ENCODE measurements around the gene KLHL3. TPM values are rescaled to one million over a fixed set of nuclear protein-coding genes. Genes with fewer than 3 reads are reported as not detected.

Gene KLHL3
- total and polyA plus RNA-seq, 9 of the 15 experiments (the other 6 are each of a cell fraction or from before 2014, with no cell fraction given) = under 0.01 to 1.5 (median 0.22) TPM

DNA sequence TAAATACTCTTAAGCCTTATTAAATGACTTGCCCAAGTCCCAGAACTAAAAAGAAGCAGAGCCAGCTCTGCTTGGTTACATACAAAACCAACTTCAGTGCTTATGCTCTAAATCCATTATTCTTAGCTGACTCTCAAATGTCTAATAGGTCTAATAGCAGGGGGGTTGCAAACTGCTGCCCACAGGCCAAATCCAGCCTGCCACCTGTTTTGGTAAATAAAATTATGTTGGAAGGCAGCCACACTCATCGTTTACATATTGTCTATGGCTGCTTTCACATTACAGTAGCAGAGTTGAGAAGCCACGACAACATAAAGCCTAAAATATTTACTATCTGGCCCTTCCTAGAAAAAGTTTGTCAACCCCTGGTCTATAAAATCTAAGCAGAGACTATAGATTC, 69.0 kb downstream of the KLHL3 start:
- ChIA-PET CTCF (ENCODE audit: low intra/inter-chr PET ratio) (no interaction called here), POLR2A (interaction anchor here (1.0 kb wide), 1 partner anchor 17 kb away, joined by 3 read pairs; no protein-coding TSS in a partner anchor)
- H3K4me3 ChIP-seq = no peak overlapping the region
- TF ChIP-seq, protein P1, sequence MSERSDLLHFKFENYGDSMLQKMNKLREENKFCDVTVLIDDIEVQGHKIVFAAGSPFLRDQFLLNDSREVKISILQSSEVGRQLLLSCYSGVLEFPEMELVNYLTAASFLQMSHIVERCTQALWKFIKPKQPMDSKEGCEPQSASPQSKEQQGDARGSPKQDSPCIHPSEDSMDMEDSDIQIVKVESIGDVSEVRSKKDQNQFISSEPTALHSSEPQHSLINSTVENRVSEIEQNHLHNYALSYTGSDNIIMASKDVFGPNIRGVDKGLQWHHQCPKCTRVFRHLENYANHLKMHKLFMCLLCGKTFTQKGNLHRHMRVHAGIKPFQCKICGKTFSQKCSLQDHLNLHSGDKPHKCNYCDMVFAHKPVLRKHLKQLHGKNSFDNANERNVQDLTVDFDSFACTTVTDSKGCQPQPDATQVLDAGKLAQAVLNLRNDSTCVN (CRISPR knock-in tag; IDR thresholded peaks at IDR 0.05) = no peak
- no peak for TF ChIP-seq ZBED1 (IDR thresholded peaks at IDR 0.05)
- TF ChIP-seq ESRRB (CRISPR knock-in tag; IDR thresholded peaks at IDR 0.05; ENCODE audit: borderline replicate concordance) = no peak
- TF ChIP-seq RB1 (IDR thresholded peaks at IDR 0.05; ENCODE audit: low read depth) = no peak
- TF ChIP-seq, protein P2, sequence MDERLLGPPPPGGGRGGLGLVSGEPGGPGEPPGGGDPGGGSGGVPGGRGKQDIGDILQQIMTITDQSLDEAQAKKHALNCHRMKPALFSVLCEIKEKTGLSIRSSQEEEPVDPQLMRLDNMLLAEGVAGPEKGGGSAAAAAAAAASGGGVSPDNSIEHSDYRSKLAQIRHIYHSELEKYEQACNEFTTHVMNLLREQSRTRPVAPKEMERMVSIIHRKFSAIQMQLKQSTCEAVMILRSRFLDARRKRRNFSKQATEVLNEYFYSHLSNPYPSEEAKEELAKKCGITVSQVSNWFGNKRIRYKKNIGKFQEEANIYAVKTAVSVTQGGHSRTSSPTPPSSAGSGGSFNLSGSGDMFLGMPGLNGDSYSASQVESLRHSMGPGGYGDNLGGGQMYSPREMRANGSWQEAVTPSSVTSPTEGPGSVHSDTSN (CRISPR knock-in tag; IDR thresholded peaks at IDR 0.05; ENCODE audit: low read depth) = no peak
- TF ChIP-seq, protein P2 (tag; conservative IDR thresholded peaks at IDR 0.05; ENCODE audit: low read depth) = no peak
- no peak for TF ChIP-seq CBX5 (IDR thresholded peaks at IDR 0.05; ENCODE audit: borderline replicate concordance, low read depth)
- TF ChIP-seq, protein P3, sequence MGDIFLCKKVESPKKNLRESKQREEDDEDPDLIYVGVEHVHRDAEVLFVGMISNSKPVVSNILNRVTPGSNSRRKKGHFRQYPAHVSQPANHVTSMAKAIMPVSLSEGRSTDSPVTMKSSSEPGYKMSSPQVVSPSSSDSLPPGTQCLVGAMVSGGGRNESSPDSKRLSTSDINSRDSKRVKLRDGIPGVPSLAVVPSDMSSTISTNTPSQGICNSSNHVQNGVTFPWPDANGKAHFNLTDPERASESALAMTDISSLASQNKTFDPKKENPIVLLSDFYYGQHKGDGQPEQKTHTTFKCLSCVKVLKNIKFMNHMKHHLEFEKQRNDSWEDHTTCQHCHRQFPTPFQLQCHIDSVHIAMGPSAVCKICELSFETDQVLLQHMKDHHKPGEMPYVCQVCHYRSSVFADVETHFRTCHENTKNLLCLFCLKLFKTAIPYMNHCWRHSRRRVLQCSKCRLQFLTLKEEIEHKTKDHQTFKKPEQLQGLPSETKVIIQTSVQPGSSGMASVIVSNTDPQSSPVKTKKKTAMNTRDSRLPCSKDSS (IDR thresholded peaks at IDR 0.05; ENCODE audit: low read depth, partially characterized antibody) = no peak
- no peak for TF ChIP-seq SP2 (IDR thresholded peaks at IDR 0.05; ENCODE audit: extremely low read depth, low read depth, low read length, poor library complexity, severe bottlenecking)
- no peak for TF ChIP-seq ZNF311 (CRISPR knock-in tag; IDR thresholded peaks at IDR 0.05)
- no peak for TF ChIP-seq TAF9B (IDR thresholded peaks at IDR 0.05; ENCODE audit: partially characterized antibody)
- no peak for TF ChIP-seq NRF1 (conservative IDR thresholded peaks at IDR 0.05 in 1 of 2, IDR thresholded peaks at IDR 0.05 in 1 of 2)
- TF ChIP-seq MBD2 (IDR thresholded peaks at IDR 0.05; ENCODE audit: borderline replicate concordance, low read depth) = no peak
- TF ChIP-seq, protein P4, sequence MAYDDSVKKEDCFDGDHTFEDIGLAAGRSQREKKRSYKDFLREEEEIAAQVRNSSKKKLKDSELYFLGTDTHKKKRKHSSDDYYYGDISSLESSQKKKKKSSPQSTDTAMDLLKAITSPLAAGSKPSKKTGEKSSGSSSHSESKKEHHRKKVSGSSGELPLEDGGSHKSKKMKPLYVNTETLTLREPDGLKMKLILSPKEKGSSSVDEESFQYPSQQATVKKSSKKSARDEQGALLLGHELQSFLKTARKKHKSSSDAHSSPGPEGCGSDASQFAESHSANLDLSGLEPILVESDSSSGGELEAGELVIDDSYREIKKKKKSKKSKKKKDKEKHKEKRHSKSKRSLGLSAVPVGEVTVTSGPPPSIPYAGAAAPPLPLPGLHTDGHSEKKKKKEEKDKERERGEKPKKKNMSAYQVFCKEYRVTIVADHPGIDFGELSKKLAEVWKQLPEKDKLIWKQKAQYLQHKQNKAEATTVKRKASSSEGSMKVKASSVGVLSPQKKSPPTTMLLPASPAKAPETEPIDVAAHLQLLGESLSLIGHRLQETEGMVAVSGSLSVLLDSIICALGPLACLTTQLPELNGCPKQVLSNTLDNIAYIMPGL (CRISPR knock-in tag; IDR thresholded peaks at IDR 0.05) = no peak
- TF ChIP-seq, protein P5, sequence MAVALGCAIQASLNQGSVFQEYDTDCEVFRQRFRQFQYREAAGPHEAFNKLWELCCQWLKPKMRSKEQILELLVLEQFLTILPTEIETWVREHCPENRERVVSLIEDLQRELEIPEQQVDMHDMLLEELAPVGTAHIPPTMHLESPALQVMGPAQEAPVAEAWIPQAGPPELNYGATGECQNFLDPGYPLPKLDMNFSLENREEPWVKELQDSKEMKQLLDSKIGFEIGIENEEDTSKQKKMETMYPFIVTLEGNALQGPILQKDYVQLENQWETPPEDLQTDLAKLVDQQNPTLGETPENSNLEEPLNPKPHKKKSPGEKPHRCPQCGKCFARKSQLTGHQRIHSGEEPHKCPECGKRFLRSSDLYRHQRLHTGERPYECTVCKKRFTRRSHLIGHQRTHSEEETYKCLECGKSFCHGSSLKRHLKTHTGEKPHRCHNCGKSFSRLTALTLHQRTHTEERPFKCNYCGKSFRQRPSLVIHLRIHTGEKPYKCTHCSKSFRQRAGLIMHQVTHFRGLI (CRISPR knock-in tag; IDR thresholded peaks at IDR 0.05) = no peak
- H3K4me2 ChIP-seq (ENCODE audit: insufficient read depth, low read length) = no peak overlapping the region
- H3K27me3 ChIP-seq (ENCODE audit: control insufficient read depth in 2 of 2, insufficient read depth in 2 of 2, low read length in 2 of 2) = peaks cover 4 to 17% of the 10 kb centered on the region in 2 experiments; a peak in 4 of 5 replicates
- no peak overlapping the region for H2AFZ ChIP-seq (ENCODE audit: low read depth, low read length)
- no TSS peak for BruUV-seq (replicated peaks)
- H3K9me1 ChIP-seq (ENCODE audit: control insufficient read depth, insufficient read depth, low read length) = no peaks in the 10 kb centered on the region
- no peak for DNase-seq (ENCODE audit: extremely low read depth in 1 of 4, low spot score in 3 of 4)
- H3K79me2 ChIP-seq (ENCODE audit: control insufficient read depth, insufficient read depth, low read length) = no peaks in the 10 kb centered on the region
- 0% methylated on average over 2 of the region's 2 CpGs for WGBS (ENCODE audit: insufficient coverage, low coverage, missing lambda C conversion rate)
- no peak overlapping the region for H3K9ac ChIP-seq (ENCODE audit: insufficient read depth in 1 of 2, low read depth in 2 of 2, low read length in 2 of 2)
- no peaks in the 10 kb centered on the region for H4K20me1 ChIP-seq (replicated peaks; ENCODE audit: control insufficient read depth, insufficient read depth, low read length)
- in situ Hi-C loops (cut with MboI) (no loop called here), intact Hi-C loops (cut with micrococcal nuclease) (no loop called here)
- H3K9me3 ChIP-seq (replicated peaks; ENCODE audit: control insufficient read depth, insufficient read depth, low read depth, low read length) = no peaks in the 10 kb centered on the region
- no peak for ATAC-seq
- H3K27ac ChIP-seq (ENCODE audit: extremely low read depth, low read depth, low read length) = no peak overlapping the region
- H3K4me1 ChIP-seq (replicated peaks in 1 of 2; ENCODE audit: control insufficient read depth in 2 of 2, insufficient read depth in 2 of 2, low read length in 2 of 2) = no peaks in the 10 kb centered on the region
- H3K36me3 ChIP-seq (ENCODE audit: control insufficient read depth, insufficient read depth, low read length) = no peaks in the 10 kb centered on the region
- no peak for FAIRE-seq
